Upper lobe of left lung (tissue), 6 donors: ENCODE data around the gene LZTS2. TPM values are rescaled to one million over a fixed set of nuclear protein-coding genes. Genes with fewer than 3 reads are reported as not detected.

Source experiments
- ATAC-seq, 2 donors: fragments of 200-7000 bp; cut with Tn5 transposase; one replicate each; pipeline ENCODE4 v1.9.1; 2022; ENCODE audit warnings: mild to moderate bottlenecking in 2 of 2, moderate library complexity in 2 of 2; ENCODE audit not compliant: low FRiP score in 2 of 2
- DNase-seq, 2 donors: peaks; one replicate each; pipeline ENCODE4 v3.0.0-alpha.2; 2019 to 2020
- H3K27ac ChIP-seq, 4 donors: fragments of 200-600 bp; sonication (generic); one replicate each; pipeline ENCODE4 v1.5.1; 2016 to 2019
- H3K27me3 ChIP-seq, 4 donors: fragments of 200-600 bp; sonication (generic); one replicate each; pipeline ENCODE4 v1.5.1; 2017 to 2019
- H3K36me3 ChIP-seq, 4 donors: fragments of 200-600 bp; sonication (generic); one replicate each; pipeline ENCODE4 v1.5.1; 2016 to 2019
- H3K4me1 ChIP-seq, 4 donors: fragments of 200-600 bp; sonication (generic); one replicate each; pipeline ENCODE4 v1.5.1; 2018 to 2019
- H3K4me3 ChIP-seq, 4 donors: fragments of 200-600 bp; sonication (generic); one replicate each; pipeline ENCODE4 v1.5.1; 2017 to 2019; ENCODE audit warnings: mild to moderate bottlenecking in 2 of 4, moderate library complexity in 1 of 4
- H3K9me3 ChIP-seq, 4 donors: fragments of 200-600 bp; sonication (generic); one replicate each; pipeline ENCODE4 v1.5.1; 2018 to 2019
- EP300 ChIP-seq, 4 donors: sonication (generic); formaldehyde crosslinking; IDR thresholded peaks; one replicate each; pipeline ENCODE4 v1.5.1; 2017; ENCODE audit warnings: antibody characterized with exemption in 4 of 4, control low read depth in 2 of 4
- POLR2A ChIP-seq, 4 donors: fragments of 450-650 bp; IDR thresholded peaks; one replicate each; pipeline ENCODE4 v1.5.1; 2016 to 2017; ENCODE audit warnings: antibody characterized with exemption in 4 of 4, mild to moderate bottlenecking in 2 of 4
- POLR2AphosphoS5 ChIP-seq, 2 donors: sonication (generic); formaldehyde crosslinking; IDR thresholded peaks; one replicate each; pipeline ENCODE4 v1.5.1; 2017; ENCODE audit warnings: antibody characterized with exemption in 2 of 2
- WGBS, 2 donors: methylation state at CpG; one replicate each; pipeline ENCODE4 v1.1.5; 2017 to 2018; 5-methylcytosine and 5-hydroxymethylcytosine counted together
- total RNA-seq, 6 donors: library from RNA; depleted of rRNA in 4 of 6; stranded (reverse); fragments of >200 nt in 4 of 6; gene quantifications; one replicate each; pipeline versions ENCODE4 v1.1.0 to v1.2.1, GENCODE V29; 2016 to 2021
- TF ChIP-seq, protein P1 (sequence below), 6 experiments: fragments of 450-650 bp in 4 of 6; fragments of 200-600 bp in 2 of 6; sonication (generic) in 2 of 6; IDR thresholded peaks; one replicate each; pipeline ENCODE4 v1.5.1; 2016 to 2019; ENCODE audit warnings: antibody characterized with exemption in 6 of 6
- donor health status: DM: no; HTN: no; CAD: no; lungs with moderate emphysema.
- donor health status: DM: no; HTN: yes; CAD: no; lungs with severe emphysema.

The LZTS2 gene
- total RNA-seq, 6 donors from 2014 or later, result 42.5 to 105 (median 60.1) TPM

DNA sequence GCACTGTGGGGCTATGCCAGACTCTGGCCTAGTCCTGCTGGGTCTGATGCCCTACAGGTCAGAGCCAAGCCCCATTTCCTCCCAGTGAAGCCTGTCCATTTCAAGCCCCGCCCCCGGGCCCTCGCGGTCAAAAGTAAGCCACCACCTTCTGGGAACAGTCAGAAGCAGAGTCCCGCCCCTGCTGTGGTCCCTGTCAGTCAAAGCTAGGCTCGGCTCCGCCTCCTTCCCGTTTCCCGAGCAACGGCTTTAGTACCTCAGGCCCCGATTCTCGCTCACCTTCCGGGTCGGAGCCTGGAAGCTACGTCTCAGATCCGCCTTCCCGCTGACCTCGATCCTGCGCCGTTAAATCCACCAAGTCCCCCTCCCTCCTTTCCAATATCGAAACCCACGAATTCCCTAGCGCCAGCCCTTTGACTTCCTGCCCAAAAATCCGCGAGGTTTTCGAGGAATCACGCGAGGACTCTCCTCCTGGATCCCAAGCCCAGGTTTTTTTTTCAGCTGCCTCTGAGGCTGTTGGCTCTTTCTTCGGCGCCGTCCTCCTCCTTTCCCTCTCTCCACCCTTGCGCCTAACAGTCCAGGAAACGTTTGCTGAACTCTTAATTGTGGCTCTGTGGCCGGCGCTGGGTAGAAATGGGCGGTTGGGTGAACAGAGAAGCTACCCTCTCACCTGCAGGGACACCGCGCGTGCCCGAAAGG is 43.2 kb downstream of the LZTS2 start:
- WGBS, 2 donors, result 3 to 6% methylated on average over 36 to 40 of the region's 40 CpGs
- peak in 1 of 4 donors; percentile 20 for TF ChIP-seq EP300 (IDR thresholded peaks at IDR 0.05)
- TF ChIP-seq, protein P1, sequence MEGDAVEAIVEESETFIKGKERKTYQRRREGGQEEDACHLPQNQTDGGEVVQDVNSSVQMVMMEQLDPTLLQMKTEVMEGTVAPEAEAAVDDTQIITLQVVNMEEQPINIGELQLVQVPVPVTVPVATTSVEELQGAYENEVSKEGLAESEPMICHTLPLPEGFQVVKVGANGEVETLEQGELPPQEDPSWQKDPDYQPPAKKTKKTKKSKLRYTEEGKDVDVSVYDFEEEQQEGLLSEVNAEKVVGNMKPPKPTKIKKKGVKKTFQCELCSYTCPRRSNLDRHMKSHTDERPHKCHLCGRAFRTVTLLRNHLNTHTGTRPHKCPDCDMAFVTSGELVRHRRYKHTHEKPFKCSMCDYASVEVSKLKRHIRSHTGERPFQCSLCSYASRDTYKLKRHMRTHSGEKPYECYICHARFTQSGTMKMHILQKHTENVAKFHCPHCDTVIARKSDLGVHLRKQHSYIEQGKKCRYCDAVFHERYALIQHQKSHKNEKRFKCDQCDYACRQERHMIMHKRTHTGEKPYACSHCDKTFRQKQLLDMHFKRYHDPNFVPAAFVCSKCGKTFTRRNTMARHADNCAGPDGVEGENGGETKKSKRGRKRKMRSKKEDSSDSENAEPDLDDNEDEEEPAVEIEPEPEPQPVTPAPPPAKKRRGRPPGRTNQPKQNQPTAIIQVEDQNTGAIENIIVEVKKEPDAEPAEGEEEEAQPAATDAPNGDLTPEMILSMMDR (IDR thresholded peaks at IDR 0.05), result peak in 2 of 6 experiments; percentile 7 to 28
- peak; percentile 75 to 79 for TF ChIP-seq POLR2AphosphoS5 (IDR thresholded peaks at IDR 0.05)
- peak in 1 of 4 donors; percentile 65 for TF ChIP-seq POLR2A (IDR thresholded peaks at IDR 0.05)

GRCh38 chr10:101043363-101043707 is 43.7 kb downstream of the LZTS2 start:
- TF ChIP-seq, protein P1 (IDR thresholded peaks at IDR 0.05), result no peak
- TF ChIP-seq EP300 (IDR thresholded peaks at IDR 0.05) (no peak), POLR2A (IDR thresholded peaks at IDR 0.05) (no peak), POLR2AphosphoS5 (IDR thresholded peaks at IDR 0.05) (no peak)
- DNase-seq, result no peak
- peaks cover 18 to 30% (median 21%) of the 10 kb centered on the region in 4 donors for H3K4me1 ChIP-seq
- no peak for ATAC-seq
- WGBS, 2 donors, result 8 to 9% methylated on average over 2 of the region's 2 CpGs
- peaks cover 0 to 18% (median 7%) of the 10 kb centered on the region in 4 donors for H3K27me3 ChIP-seq
- peak overlapping the region; percentile 84 to 96 (median 87) for H3K27ac ChIP-seq
- no peaks in the 10 kb centered on the region for H3K9me3 ChIP-seq
- peaks cover 3 to 20% (median 9%) of the 10 kb centered on the region in 4 donors for H3K36me3 ChIP-seq
- peak overlapping the region; percentile 14 to 59 (median 50) for H3K4me3 ChIP-seq

More for the DNA sequence above, 43.2 kb downstream of the LZTS2 start:
- peak overlapping the region; percentile 84 to 96 (median 87) for H3K27ac ChIP-seq
- H3K4me3 ChIP-seq, result peak overlapping the region; percentile 14 to 59 (median 50)
- H3K27me3 ChIP-seq, result peaks cover 0 to 13% (median 3%) of the 10 kb centered on the region in 4 donors
- H3K36me3 ChIP-seq, result peaks cover 8 to 25% (median 14%) of the 10 kb centered on the region in 4 donors
- no peaks in the 10 kb centered on the region for H3K9me3 ChIP-seq
- peaks cover 15 to 25% (median 18%) of the 10 kb centered on the region in 4 donors for H3K4me1 ChIP-seq
- ATAC-seq (peak; percentile 96), DNase-seq (peak; percentile 93 to 100)

DNA sequence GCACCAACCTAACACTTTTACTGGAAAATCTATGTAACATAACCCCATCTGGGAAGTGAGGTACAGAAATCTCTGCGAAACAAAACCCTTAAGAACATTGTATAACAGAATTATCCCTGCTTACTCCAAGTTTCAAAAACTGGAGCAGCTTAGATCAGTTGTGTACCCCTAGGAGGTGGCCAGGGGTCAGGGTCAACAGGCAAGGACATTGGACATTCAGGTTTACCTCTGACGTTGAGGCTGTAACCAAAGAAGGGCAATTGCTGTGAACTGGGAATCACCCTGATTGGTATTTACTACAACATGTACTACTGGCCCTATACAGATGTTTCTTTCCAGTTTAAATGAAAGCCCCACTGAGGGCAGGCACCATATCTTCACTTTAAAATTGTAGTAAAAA is 44.5 kb downstream of the LZTS2 start:
- no peak overlapping the region for H3K27ac ChIP-seq
- TF ChIP-seq, protein P1 (IDR thresholded peaks at IDR 0.05), result no peak

DNA sequence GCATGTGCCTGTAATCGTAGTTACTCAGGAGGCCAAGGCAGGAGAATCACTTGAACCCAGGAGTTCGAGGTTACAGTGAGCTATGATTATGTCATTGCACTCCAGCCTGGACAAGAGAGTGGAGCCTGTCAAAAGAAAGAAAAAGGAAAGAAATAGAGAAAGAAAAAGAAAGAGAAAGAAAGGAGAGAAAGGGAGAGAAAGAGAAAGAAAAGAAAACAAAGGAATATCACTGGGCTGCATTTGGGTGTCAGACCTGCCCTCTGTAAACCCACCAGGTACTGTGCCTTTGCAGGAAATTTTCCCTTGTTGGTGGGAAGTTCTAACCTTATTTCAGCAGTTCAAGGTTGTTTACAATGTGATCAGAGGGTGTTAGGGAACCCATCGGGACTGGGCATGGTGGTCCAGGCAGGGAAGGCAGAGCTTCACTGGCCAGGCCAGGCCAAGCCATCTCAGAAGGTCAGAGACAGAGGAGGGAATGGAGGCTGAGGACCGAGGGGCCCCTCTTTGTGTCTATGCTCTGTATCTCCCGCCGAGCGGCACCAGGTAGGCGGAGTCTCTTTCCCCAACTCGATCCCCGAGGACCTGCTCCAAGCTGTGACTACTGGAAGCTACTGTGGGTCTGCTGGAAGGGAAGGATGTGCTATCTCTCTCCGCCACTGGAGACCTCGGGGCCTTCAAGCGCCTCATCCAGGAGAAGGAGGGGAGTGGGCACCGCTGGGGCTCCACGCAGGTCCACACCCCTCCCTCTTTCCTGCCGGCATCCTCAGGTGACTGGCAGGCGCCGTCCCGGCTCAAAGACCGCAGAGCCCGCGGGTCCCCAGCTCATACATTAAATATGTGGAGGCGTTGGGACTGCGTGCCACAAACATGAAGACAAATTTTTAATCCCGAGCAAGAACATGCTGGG is 47.0 kb downstream of the LZTS2 start:
- Histone ChIP-seq H3K9me3 (no peaks in the 10 kb centered on the region), H3K36me3 (no peaks in the 10 kb centered on the region), H3K4me1 (peaks cover 25 to 36% (median 28%) of the 10 kb centered on the region in 4 donors), H3K27ac (no peak overlapping the region), H3K4me3 (no peak overlapping the region), H3K27me3 (peaks cover 4 to 39% (median 20%) of the 10 kb centered on the region in 4 donors)
- no peak for ATAC-seq
- DNase-seq, result no peak
- no peak for TF ChIP-seq POLR2A (IDR thresholded peaks at IDR 0.05)
- TF ChIP-seq, protein P1 (IDR thresholded peaks at IDR 0.05), result no peak
- TF ChIP-seq EP300 (IDR thresholded peaks at IDR 0.05), result no peak
- no peak for TF ChIP-seq POLR2AphosphoS5 (IDR thresholded peaks at IDR 0.05)
- WGBS, 2 donors, result 52 to 53% methylated on average over 15 to 25 of the region's 25 CpGs

More for the DNA sequence above, 44.5 kb downstream of the LZTS2 start:
- Histone ChIP-seq H3K4me1 (peaks cover 18 to 33% (median 22%) of the 10 kb centered on the region in 4 donors), H3K27me3 (peaks cover 2 to 24% (median 11%) of the 10 kb centered on the region in 4 donors), H3K36me3 (peaks cover 0 to 12% (median 5%) of the 10 kb centered on the region in 4 donors), H3K9me3 (no peaks in the 10 kb centered on the region), H3K4me3 (no peak overlapping the region)
- WGBS, 2 donors, result 73 to 80% methylated on average over 2 of the region's 2 CpGs
- DNase-seq (no peak), ATAC-seq (no peak)
